Measurements from ENCODE around the gene TMX3. TPM values are rescaled to one million over a fixed set of nuclear protein-coding genes. Genes with fewer than 3 reads are reported as not detected.

TMX3 gene
- total RNA-seq, 1 donor from 2014 or later = 67.1 TPM

DNA sequence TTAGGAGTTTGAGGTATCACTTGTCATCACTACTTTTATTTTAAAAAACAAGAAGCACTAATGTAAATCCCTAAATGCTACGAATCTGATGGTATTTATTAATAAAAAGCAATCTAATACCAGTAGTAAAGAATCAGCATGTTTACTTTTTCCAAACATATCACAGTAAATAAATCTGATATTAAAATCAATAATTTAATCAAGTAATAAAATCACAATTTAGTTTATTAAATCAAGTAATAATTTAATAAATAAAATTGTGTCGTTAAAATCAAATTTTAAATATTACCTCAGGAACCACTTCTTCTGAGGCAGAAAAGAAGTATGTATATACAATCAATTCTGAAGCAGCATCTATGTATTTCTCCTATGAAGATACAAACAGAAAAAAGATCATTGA lies 18.0 kb downstream of the TMX3 start:
- Mint-ChIP-seq H3K4me1 (no peaks in the 10 kb centered on the region), H3K27ac (no peak overlapping the region), H3K36me3 (ENCODE audit: low read depth) (peaks cover 36% of the 10 kb centered on the region), H3K27me3 (no peaks in the 10 kb centered on the region), H3K4me3 (no peak overlapping the region), H3K9me3 (no peaks in the 10 kb centered on the region)
- no peak for DNase-seq
- intact Hi-C loops (cut with micrococcal nuclease) = no loop called here

DNA sequence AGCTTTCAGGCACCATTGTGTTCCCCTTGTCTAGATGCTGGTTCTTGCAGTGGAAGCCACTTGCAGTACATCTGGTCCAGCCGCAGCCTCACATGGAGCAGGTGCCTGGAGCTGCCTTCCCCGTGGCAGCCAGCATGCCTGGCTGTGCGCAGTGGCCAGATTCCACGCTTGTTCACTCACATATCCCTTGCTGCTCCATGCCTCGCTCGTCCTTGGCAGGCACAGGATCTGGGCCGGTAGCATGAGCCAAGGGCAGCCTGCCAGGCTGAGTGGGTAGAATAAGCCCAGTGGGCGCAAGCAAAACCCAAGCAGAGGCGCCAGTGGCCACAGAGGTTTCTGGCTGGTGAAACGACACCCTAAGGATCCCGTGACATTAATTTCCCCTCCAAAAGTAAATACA lies 20.6 kb downstream of the TMX3 start:
- Mint-ChIP-seq H3K27ac (no peak overlapping the region), H3K36me3 (ENCODE audit: low read depth) (peaks cover 36% of the 10 kb centered on the region), H3K4me3 (no peak overlapping the region), H3K27me3 (no peaks in the 10 kb centered on the region), H3K4me1 (no peaks in the 10 kb centered on the region), H3K9me3 (no peaks in the 10 kb centered on the region)
- intact Hi-C loops (cut with micrococcal nuclease) = no loop called here
- no peak for DNase-seq

DNA sequence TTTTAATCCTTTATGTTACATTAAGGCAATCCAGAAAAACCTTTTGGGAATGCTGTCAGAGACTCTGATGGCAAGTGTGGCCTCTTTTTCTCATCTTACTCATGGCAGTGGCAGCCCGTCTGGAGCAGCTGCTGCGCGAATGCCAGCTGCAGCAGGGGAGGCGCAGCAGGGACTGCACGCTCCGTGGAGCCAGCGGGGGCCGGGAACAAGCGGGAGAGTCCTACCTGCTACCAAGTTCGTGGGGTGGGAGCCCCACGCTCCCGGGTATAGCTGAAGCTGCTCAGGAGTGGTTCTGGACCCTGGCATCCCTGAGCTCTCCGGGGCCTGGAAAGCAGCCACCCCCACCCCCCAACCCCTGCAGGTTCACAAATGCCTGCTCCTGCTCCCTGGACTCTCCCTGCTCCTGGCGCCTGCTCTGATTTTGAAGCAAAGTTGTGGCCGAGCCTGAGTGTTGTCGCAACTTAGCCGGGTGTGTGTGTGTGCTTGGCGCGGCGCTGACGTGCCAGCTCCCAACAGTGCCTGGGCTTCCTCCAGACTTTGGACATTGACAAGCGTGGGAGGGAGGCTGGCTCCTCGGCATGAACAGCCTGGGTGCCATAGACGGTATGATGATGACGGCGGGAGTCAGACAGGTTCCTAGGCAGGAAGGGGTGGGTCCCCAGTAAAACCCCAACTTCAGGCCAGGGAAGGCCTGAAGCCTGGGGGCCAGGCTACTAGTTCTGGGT lies 21.7 kb downstream of the TMX3 start:
- no peak overlapping the region for H3K4me3 Mint-ChIP-seq
- peaks cover 39% of the 10 kb centered on the region for H3K36me3 Mint-ChIP-seq (ENCODE audit: low read depth)
- H3K9me3 Mint-ChIP-seq = no peaks in the 10 kb centered on the region
- intact Hi-C loops (cut with micrococcal nuclease) = no loop called here
- H3K27me3 Mint-ChIP-seq = no peaks in the 10 kb centered on the region
- DNase-seq = no peak
- no peak overlapping the region for H3K27ac Mint-ChIP-seq
- H3K4me1 Mint-ChIP-seq = no peaks in the 10 kb centered on the region

DNA sequence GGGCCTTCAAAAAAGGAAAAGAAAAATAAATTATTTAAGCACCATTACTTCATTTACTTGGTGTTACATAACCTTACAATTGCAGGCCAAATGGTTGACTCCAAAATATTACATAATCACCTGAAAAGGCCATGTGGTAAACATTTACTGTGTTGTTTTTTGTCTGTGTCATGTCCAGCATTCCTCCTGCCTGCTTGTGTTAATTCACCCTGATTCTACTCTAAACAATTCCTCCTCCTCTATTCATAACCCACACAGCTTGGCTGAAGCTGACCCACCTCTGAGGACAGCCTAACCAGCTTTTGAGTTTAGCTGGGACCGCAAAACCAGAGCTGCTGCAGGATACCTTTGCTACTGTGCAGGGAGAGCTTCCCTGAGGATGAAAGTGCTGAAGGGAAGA lies 35.4 kb downstream of the TMX3 start:
- no peaks in the 10 kb centered on the region for H3K9me3 Mint-ChIP-seq
- intact Hi-C loops (cut with micrococcal nuclease) = no loop called here
- peaks cover 41% of the 10 kb centered on the region for H3K36me3 Mint-ChIP-seq (ENCODE audit: low read depth)
- H3K4me1 Mint-ChIP-seq = peaks cover 6% of the 10 kb centered on the region
- H3K27ac Mint-ChIP-seq = no peak overlapping the region
- H3K27me3 Mint-ChIP-seq = no peaks in the 10 kb centered on the region
- DNase-seq = no peak
- H3K4me3 Mint-ChIP-seq = no peak overlapping the region

DNA sequence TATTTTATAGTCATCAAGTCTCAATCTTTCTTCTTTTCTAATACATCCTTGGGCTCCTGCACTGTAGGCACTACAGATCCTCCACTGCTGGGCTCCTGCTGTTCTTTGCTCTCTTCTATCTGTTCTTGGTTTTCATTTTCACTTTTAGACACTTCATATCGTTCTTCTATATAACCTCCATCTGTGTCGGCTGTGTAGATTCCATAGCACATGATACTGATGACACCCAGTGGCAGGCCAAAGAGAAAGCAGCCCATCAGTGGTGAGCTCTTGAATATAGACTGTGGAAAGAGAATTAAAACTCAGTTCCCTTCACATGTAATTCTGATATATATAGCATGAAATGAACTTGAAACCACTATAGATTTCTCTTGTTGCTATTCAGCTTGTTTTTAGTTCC lies 38.0 kb downstream of the TMX3 start:
- peak; percentile 53 for DNase-seq
- H3K4me3 Mint-ChIP-seq = no peak overlapping the region
- H3K36me3 Mint-ChIP-seq (ENCODE audit: low read depth) = peaks cover 35% of the 10 kb centered on the region
- H3K27me3 Mint-ChIP-seq = no peaks in the 10 kb centered on the region
- H3K9me3 Mint-ChIP-seq = no peaks in the 10 kb centered on the region
- H3K4me1 Mint-ChIP-seq = peaks cover 6% of the 10 kb centered on the region
- intact Hi-C loops (cut with micrococcal nuclease) = no loop called here
- no peak overlapping the region for H3K27ac Mint-ChIP-seq

DNA sequence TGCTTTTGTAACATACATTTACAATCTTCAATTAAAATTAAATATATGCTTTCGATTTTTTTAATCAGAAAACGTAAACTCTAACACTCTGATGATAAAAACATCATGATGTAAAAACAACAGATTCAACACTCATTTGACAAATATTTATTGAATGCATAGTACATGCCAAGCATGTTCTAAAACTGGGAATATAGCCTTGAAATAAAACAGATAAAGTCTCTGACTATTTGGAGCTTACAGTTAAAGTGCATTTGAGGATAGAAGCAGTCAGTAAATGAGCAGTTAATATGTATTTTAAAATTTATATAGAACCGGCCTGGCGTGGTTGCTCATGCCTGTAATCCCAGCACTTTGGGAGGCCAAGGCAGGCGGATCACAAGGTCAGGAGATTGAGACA lies 47.8 kb downstream of the TMX3 start:
- no peak for DNase-seq
- Mint-ChIP-seq H3K27me3 (peaks cover 14% of the 10 kb centered on the region), H3K4me1 (no peaks in the 10 kb centered on the region), H3K4me3 (no peak overlapping the region), H3K9me3 (no peaks in the 10 kb centered on the region), H3K27ac (no peak overlapping the region), H3K36me3 (ENCODE audit: low read depth) (no peaks in the 10 kb centered on the region)
- intact Hi-C loops (cut with micrococcal nuclease) = no loop called here

DNA sequence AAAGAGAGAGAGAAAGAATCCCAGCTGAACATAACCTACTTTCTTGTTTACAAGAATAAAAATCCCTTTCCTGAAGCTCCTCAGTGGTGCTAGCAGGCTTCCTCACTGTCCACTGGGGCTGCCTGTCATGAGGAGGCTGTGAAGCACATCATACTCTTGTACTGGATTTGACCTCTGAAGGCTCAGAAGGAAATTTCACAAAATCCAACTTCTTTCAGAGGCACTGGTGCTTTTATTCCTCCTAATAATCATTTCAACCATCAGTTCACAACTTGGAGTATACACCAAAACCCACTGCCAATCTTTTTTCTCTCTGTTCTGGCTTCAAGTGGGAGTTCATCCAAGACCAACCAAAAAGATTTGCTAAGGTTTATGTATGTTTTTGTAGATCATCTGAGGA lies 48.5 kb downstream of the TMX3 start:
- Mint-ChIP-seq H3K9me3 (no peaks in the 10 kb centered on the region), H3K4me1 (no peaks in the 10 kb centered on the region), H3K27ac (no peak overlapping the region), H3K27me3 (peaks cover 20% of the 10 kb centered on the region), H3K4me3 (no peak overlapping the region), H3K36me3 (ENCODE audit: low read depth) (no peaks in the 10 kb centered on the region)
- intact Hi-C loops (cut with micrococcal nuclease) = no loop called here
- DNase-seq = no peak

DNA sequence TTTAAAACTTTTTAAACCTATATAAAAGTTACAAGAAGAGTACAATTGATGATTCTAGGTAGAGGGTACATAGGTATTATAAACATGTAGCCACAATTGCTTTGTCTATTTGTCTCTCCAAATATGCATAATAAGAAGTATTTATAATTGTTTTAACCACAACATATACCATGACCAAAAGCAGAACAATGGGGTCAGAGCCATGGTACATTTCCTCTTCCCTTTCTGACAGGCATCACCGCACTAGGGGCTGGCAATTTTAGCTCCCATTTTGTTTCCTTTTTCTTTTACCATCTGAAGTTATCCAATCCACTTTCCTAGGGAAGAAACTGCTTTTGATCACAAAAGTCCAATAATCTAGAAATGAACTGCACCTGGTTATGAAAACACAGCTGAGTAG lies 49.3 kb downstream of the TMX3 start:
- no peaks in the 10 kb centered on the region for H3K36me3 Mint-ChIP-seq (ENCODE audit: low read depth)
- no peaks in the 10 kb centered on the region for H3K4me1 Mint-ChIP-seq
- no peaks in the 10 kb centered on the region for H3K9me3 Mint-ChIP-seq
- H3K27ac Mint-ChIP-seq = no peak overlapping the region
- H3K27me3 Mint-ChIP-seq = peaks cover 22% of the 10 kb centered on the region
- intact Hi-C loops (cut with micrococcal nuclease) = no loop called here
- no peak for DNase-seq
- H3K4me3 Mint-ChIP-seq = no peak overlapping the region

DNA sequence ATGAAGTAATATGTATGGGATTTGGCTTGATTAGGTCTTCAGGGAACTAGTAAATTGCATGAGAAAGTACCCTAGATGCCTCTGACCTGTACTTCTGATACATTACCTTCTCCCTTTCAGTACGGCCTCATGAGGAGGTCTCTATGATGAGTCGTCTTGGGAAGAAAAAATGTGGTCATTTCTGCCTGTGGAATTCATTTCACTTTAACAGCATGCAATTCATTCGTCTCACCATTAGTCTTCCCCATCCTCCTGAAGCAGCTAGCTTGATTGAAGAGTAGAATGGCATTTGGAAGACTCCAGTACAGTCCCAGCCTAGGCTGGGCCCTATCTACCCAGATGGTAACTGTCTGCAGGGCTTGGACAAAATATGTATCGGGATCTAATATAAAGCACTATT lies 52.2 kb downstream of the TMX3 start:
- Mint-ChIP-seq H3K9me3 (no peaks in the 10 kb centered on the region), H3K4me3 (no peak overlapping the region), H3K27me3 (peaks cover 23% of the 10 kb centered on the region), H3K4me1 (no peaks in the 10 kb centered on the region), H3K27ac (no peak overlapping the region), H3K36me3 (ENCODE audit: low read depth) (no peaks in the 10 kb centered on the region)
- intact Hi-C loops (cut with micrococcal nuclease) = loop anchor here (5.0 kb wide), 1 partner anchor 75 kb away; no protein-coding TSS in a partner anchor
- DNase-seq = no peak

DNA sequence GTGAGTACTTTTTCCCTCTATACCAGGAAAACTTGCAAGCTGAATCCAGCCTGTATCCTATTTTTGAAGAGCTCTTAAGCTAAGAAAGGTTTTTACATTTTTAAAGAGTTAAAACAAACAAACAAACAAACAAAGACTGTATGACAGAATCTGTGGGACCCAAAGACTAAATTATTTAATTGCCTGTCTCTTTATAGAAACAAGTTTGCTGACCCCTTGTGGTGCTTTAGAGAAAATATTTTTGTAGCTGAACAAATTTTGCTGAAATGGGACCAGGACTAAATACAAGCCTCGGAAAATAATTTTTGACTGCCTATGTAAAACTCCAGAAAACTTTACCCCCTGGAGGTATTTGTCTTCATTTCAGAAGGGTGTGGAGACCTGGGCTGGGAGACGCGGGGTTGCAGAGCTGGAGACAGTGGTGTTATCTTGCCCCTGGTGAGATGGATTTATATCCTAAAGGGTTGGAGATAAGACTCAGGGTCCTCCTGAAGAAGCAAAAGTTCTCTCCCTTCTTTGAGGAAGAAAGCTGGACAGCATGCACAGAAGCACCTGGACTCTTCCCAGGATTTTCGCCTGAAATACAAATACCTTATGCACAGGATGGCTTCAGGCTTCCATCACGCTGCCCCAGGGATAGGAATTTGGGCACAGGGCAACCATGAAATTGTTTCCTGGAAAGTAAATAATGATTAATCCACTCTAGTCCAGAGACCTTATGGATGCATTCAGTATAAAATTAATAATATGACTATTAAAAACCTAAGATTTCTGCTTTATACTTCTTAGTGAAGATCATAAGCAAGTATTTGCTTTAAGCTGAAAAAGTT lies 54.3 kb downstream of the TMX3 start:
- H3K4me3 Mint-ChIP-seq = no peak overlapping the region
- H3K9me3 Mint-ChIP-seq = no peaks in the 10 kb centered on the region
- H3K4me1 Mint-ChIP-seq = no peaks in the 10 kb centered on the region
- intact Hi-C loops (cut with micrococcal nuclease) = loop anchor here (1.0 to 5.0 kb wide), 2 partner anchors 77 to 1443 kb away; no protein-coding TSS in a partner anchor
- peaks cover 16% of the 10 kb centered on the region for H3K27me3 Mint-ChIP-seq
- no peaks in the 10 kb centered on the region for H3K36me3 Mint-ChIP-seq (ENCODE audit: low read depth)
- DNase-seq = peak; percentile 52
- no peak overlapping the region for H3K27ac Mint-ChIP-seq

DNA sequence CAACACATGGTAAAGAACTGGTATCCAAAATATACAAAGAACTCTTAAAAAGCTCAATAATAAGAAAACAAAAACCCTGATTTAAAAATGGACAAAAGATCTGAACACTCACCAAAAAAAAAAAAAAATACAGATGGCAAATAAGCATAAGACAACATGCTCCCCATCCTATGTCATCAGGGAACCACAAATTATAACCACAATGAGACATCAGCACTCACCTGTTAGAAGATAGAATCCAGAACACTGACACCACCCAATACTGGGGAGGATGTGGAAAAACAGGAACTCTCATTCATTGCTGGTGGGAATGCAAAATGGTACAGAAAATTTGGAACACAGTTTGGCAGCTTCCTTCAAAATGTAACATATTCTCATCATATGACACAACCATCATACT lies 66.7 kb downstream of the TMX3 start:
- no peak overlapping the region for H3K4me3 Mint-ChIP-seq
- H3K9me3 Mint-ChIP-seq = no peaks in the 10 kb centered on the region
- no peaks in the 10 kb centered on the region for H3K4me1 Mint-ChIP-seq
- DNase-seq = no peak
- intact Hi-C loops (cut with micrococcal nuclease) = no loop called here
- H3K27ac Mint-ChIP-seq = no peak overlapping the region
- H3K36me3 Mint-ChIP-seq (ENCODE audit: low read depth) = no peaks in the 10 kb centered on the region
- H3K27me3 Mint-ChIP-seq = peaks cover 7% of the 10 kb centered on the region

DNA sequence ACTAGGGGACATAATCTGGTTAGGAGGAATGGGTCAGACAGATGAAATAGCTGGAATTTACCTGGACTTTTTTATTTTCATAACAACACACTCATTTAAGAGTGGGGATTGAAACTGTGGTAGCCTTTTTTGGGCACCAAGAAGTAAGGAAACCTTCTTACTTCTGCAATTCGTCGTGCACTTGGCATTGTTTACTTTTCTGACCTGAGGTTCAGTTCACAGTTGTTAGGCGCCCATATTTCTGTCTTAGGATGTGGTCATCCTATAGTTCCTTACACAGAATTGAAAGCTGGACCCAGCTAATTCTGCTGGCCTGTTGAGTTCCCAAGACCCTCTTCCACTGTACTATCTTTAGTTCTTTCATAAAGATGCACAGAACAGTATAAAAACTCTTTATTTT lies 72.9 kb downstream of the TMX3 start:
- no peaks in the 10 kb centered on the region for H3K9me3 Mint-ChIP-seq
- H3K4me3 Mint-ChIP-seq = no peak overlapping the region
- intact Hi-C loops (cut with micrococcal nuclease) = no loop called here
- no peaks in the 10 kb centered on the region for H3K4me1 Mint-ChIP-seq
- no peaks in the 10 kb centered on the region for H3K36me3 Mint-ChIP-seq (ENCODE audit: low read depth)
- peaks cover 5% of the 10 kb centered on the region for H3K27me3 Mint-ChIP-seq
- no peak for DNase-seq
- no peak overlapping the region for H3K27ac Mint-ChIP-seq

DNA sequence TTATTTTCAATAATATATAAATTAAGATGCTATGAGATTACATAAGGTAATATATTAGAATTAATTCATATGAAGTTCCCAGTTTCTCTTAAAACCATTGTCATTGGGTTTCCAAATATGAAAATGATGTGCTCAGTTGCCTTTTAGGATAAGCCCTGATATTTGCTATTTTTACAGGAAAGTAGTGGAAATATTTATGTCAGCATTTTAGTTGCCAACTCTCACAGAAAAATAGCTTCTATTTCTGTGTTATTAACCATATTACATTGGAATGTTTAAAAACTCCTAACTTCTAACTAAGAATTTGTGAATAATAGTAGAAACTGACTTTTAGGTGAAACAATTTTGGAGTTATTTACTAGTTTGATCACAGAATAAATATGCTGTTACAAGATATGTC lies 74.0 kb downstream of the TMX3 start:
- H3K27ac Mint-ChIP-seq = no peak overlapping the region
- H3K27me3 Mint-ChIP-seq = peaks cover 2% of the 10 kb centered on the region
- H3K9me3 Mint-ChIP-seq = no peaks in the 10 kb centered on the region
- H3K4me3 Mint-ChIP-seq = no peak overlapping the region
- no peak for DNase-seq
- no peaks in the 10 kb centered on the region for H3K4me1 Mint-ChIP-seq
- intact Hi-C loops (cut with micrococcal nuclease) = no loop called here
- no peaks in the 10 kb centered on the region for H3K36me3 Mint-ChIP-seq (ENCODE audit: low read depth)

DNA sequence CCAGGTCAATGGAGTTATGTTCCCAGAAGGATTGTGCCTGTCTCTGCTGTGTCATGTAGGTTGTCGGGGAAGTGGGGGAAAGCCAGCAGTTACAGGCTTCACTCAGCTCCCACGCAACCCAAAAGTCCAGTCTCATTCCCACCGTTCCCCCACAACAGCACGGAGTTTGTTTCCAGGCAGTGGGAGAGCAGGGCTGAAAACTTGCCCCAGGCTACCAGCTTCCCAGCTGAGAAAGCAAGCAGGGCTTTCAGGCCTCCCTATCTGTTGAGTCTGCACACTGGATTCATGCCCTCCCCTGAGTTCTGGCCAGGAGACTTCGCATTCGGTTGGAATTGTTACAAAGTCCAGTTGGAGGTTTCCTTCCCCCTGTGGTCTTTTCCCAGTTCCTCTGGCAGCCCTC lies 76.3 kb downstream of the TMX3 start:
- peaks cover 2% of the 10 kb centered on the region for H3K27me3 Mint-ChIP-seq
- no peaks in the 10 kb centered on the region for H3K4me1 Mint-ChIP-seq
- no peaks in the 10 kb centered on the region for H3K9me3 Mint-ChIP-seq
- intact Hi-C loops (cut with micrococcal nuclease) = no loop called here
- DNase-seq = no peak
- no peak overlapping the region for H3K27ac Mint-ChIP-seq
- H3K4me3 Mint-ChIP-seq = no peak overlapping the region
- no peaks in the 10 kb centered on the region for H3K36me3 Mint-ChIP-seq (ENCODE audit: low read depth)

Measured in activated CD4-positive, alpha-beta T cell treated with anti-CD3 and anti-CD28 coated beads, Interleukin-2, amount 10 ng/mL, durations not matched to agents 24 days and 14 days (primary cell).